MM.1S (cell line): Measurements from ENCODE around the gene KIZ.

Experiments
- DNase-seq: peaks from one replicate; pipeline ENCODE4 v3.0.0-alpha.2; 2015
- H2AFZ ChIP-seq: fragments of 300-600 bp; sonication (generic); 2 replicates; pipeline ENCODE4 v1.6.0; 2016; ENCODE audit warnings: antibody characterized with exemption, low read length
- H3F3A ChIP-seq: fragments of 300-600 bp; sonication (generic); 2 replicates; pipeline ENCODE4 v1.6.1; 2016; ENCODE audit warnings: mild to moderate bottlenecking, antibody characterized with exemption, low read length, moderate library complexity, mixed read lengths; ENCODE audit not compliant: insufficient read depth
- H3K27ac ChIP-seq: fragments of 300-600 bp; sonication (generic); 2 replicates; pipeline ENCODE4 v1.5.1; 2016; ENCODE audit warnings: mild to moderate bottlenecking, low read length
- H3K27me3 ChIP-seq: fragments of 300-600 bp; sonication (generic); replicated peaks from 2 replicates; pipeline ENCODE4 v1.6.0; 2016; ENCODE audit warnings: low read length; ENCODE audit not compliant: insufficient read depth
- H3K36me3 ChIP-seq: fragments of 300-600 bp; sonication (generic); replicated peaks from 2 replicates; pipeline ENCODE4 v1.6.1; 2016; ENCODE audit warnings: mild to moderate bottlenecking, low read length, mixed read lengths; ENCODE audit not compliant: insufficient read depth
- H3K4me1 ChIP-seq: fragments of 300-600 bp; sonication (generic); 2 replicates; pipeline ENCODE4 v1.6.1; 2016; ENCODE audit warnings: low read length, mixed read lengths
- H3K4me2 ChIP-seq: fragments of 300-600 bp; sonication (generic); 2 replicates; pipeline ENCODE4 v1.6.0; 2016; ENCODE audit warnings: low read depth, low read length
- H3K4me3 ChIP-seq: fragments of 300-600 bp; sonication (generic); 2 replicates; pipeline ENCODE4 v1.5.1; 2016; ENCODE audit warnings: low read length, mixed read lengths
- H3K79me2 ChIP-seq: fragments of 300-600 bp; sonication (generic); 2 replicates; pipeline ENCODE4 v1.6.1; 2016; ENCODE audit warnings: mixed run types, low read length, mixed read lengths
- H3K9ac ChIP-seq: fragments of 300-600 bp; sonication (generic); 2 replicates; pipeline ENCODE4 v1.6.1; 2016; ENCODE audit warnings: low read length, mixed read lengths
- H3K9me2 ChIP-seq: fragments of 300-600 bp; sonication (generic); replicated peaks from 2 replicates; pipeline ENCODE4 v1.6.1; 2016; ENCODE audit warnings: mild to moderate bottlenecking, low read length, mixed read lengths; ENCODE audit not compliant: insufficient read depth
- H3K9me3 ChIP-seq: fragments of 300-600 bp; sonication (generic); replicated peaks from 2 replicates; pipeline ENCODE4 v1.6.1; 2016; ENCODE audit warnings: mild to moderate bottlenecking, low read length, mixed read lengths; ENCODE audit not compliant: insufficient read depth
- H4K20me1 ChIP-seq: fragments of 300-600 bp; sonication (generic); 2 replicates; pipeline ENCODE4 v1.6.1; 2016; ENCODE audit warnings: mild to moderate bottlenecking, low read length, moderate library complexity, mixed read lengths; ENCODE audit not compliant: insufficient read depth
- CTCF ChIP-seq: fragments of 300-600 bp; sonication (generic); IDR thresholded peaks from 2 replicates; pipeline ENCODE4 v1.5.1; 2016; ENCODE audit warnings: antibody characterized with exemption, low read length, mixed read lengths
- EZH2 ChIP-seq: fragments of 300-600 bp; sonication (generic); optimal IDR thresholded peaks from 2 replicates; pipeline ENCODE3; 2017; ENCODE audit warnings: low read depth, mild to moderate bottlenecking, antibody characterized with exemption, low read length, mixed read lengths
- EZH2phosphoT487 ChIP-seq: fragments of 300-600 bp; sonication (generic); IDR thresholded peaks from 2 replicates; pipeline ENCODE4 v1.6.1; 2018; ENCODE audit warnings: antibody characterized with exemption, low read length

The KIZ gene

GRCh38 chr20:21229163-21229562, 103.3 kb downstream of the KIZ start:
- no peaks in the 10 kb centered on the region for H3K27me3 ChIP-seq
- H3K4me1 ChIP-seq = no peaks in the 10 kb centered on the region
- H3K4me3 ChIP-seq = no peak overlapping the region
- no peaks in the 10 kb centered on the region for H4K20me1 ChIP-seq
- no peaks in the 10 kb centered on the region for H3K9me3 ChIP-seq
- no peak for DNase-seq
- no peak overlapping the region for H3K9ac ChIP-seq
- no peak overlapping the region for H3K4me2 ChIP-seq
- no peaks in the 10 kb centered on the region for H3K9me2 ChIP-seq
- H3K27ac ChIP-seq = no peak overlapping the region
- no peaks in the 10 kb centered on the region for H3F3A ChIP-seq
- TF ChIP-seq EZH2phosphoT487 (no peak), CTCF (no peak), EZH2 (no peak)
- H3K79me2 ChIP-seq = no peaks in the 10 kb centered on the region
- H2AFZ ChIP-seq = no peak overlapping the region
- H3K36me3 ChIP-seq = no peaks in the 10 kb centered on the region

GRCh38 chr20:21230220-21230619, 104.3 kb downstream of the KIZ start:
- TF ChIP-seq EZH2 (no peak), CTCF (no peak), EZH2phosphoT487 (no peak)
- Histone ChIP-seq H3K27ac (no peak overlapping the region), H2AFZ (no peak overlapping the region), H3K9me3 (no peaks in the 10 kb centered on the region), H3K9ac (no peak overlapping the region), H3K4me3 (no peak overlapping the region), H4K20me1 (no peaks in the 10 kb centered on the region), H3F3A (no peaks in the 10 kb centered on the region), H3K9me2 (no peaks in the 10 kb centered on the region), H3K36me3 (no peaks in the 10 kb centered on the region), H3K27me3 (no peaks in the 10 kb centered on the region), H3K79me2 (no peaks in the 10 kb centered on the region), H3K4me1 (no peaks in the 10 kb centered on the region), H3K4me2 (no peak overlapping the region)
- no peak for DNase-seq

GRCh38 chr20:21230686-21231085, 104.8 kb downstream of the KIZ start:
- Histone ChIP-seq H2AFZ (no peak overlapping the region), H3K9ac (no peak overlapping the region), H3K27ac (no peak overlapping the region), H3K9me2 (no peaks in the 10 kb centered on the region), H3K4me2 (no peak overlapping the region), H3K4me3 (no peak overlapping the region), H3K36me3 (no peaks in the 10 kb centered on the region), H3K27me3 (no peaks in the 10 kb centered on the region), H3K4me1 (no peaks in the 10 kb centered on the region), H3K79me2 (no peaks in the 10 kb centered on the region), H4K20me1 (no peaks in the 10 kb centered on the region), H3K9me3 (no peaks in the 10 kb centered on the region), H3F3A (no peaks in the 10 kb centered on the region)
- DNase-seq = no peak
- no peak for TF ChIP-seq EZH2phosphoT487
- no peak for TF ChIP-seq EZH2

- Histone ChIP-seq H3K4me1 (no peaks in the 10 kb centered on the region), H3F3A (no peaks in the 10 kb centered on the region), H3K36me3 (no peaks in the 10 kb centered on the region), H3K4me2 (no peak overlapping the region), H2AFZ (no peak overlapping the region), H3K9ac (no peak overlapping the region), H3K4me3 (no peak overlapping the region), H4K20me1 (no peaks in the 10 kb centered on the region), H3K27me3 (no peaks in the 10 kb centered on the region), H3K79me2 (no peaks in the 10 kb centered on the region), H3K9me3 (no peaks in the 10 kb centered on the region), H3K9me2 (no peaks in the 10 kb centered on the region), H3K27ac (no peak overlapping the region)
- TF ChIP-seq CTCF (no peak), EZH2 (no peak), EZH2phosphoT487 (no peak)
- no peak for DNase-seq
Measured at GRCh38 chr20:21232546-21233280, 106.8 kb downstream of the KIZ start.
